GM19452 (cell line): ENCODE data around the gene PRUNE2.
"Not testable (repeated sequence)": the region's sequence is repeated elsewhere in the genome, so short reads cannot be mapped to it uniquely, and the experiment has no call there.

Source experiments
- ATAC-seq: cut with Tn5 transposase; IDR thresholded peaks from one replicate; pipeline ENCODE4 v1.9.1; 2021; ENCODE audit not compliant: unreplicated experiment

Gene PRUNE2

GRCh38 chr9:76607730-76608436 lies 298.0 kb downstream of the PRUNE2 start:
- no peak for ATAC-seq

- ATAC-seq, result peak; percentile 88
Observed at GRCh38 chr9:76605321-76605900, 300.5 kb downstream of the PRUNE2 start.

- ATAC-seq, result no peak
Observed at GRCh38 chr9:76603931-76604570, 301.9 kb downstream of the PRUNE2 start.

GRCh38 chr9:76603448-76603895 lies 302.4 kb downstream of the PRUNE2 start:
- no peak for ATAC-seq

- ATAC-seq, result no peak
Observed at GRCh38 chr9:76602199-76602598, 303.7 kb downstream of the PRUNE2 start.

GRCh38 chr9:76600007-76600615 lies 305.8 kb downstream of the PRUNE2 start:
- no peak for ATAC-seq

GRCh38 chr9:76598981-76599380 lies 306.9 kb downstream of the PRUNE2 start:
- ATAC-seq, result no peak

GRCh38 chr9:76595645-76596044 lies 310.3 kb downstream of the PRUNE2 start:
- ATAC-seq, result no peak

GRCh38 chr9:76594764-76595424 lies 311.0 kb downstream of the PRUNE2 start:
- ATAC-seq, result no peak

- ATAC-seq, result not testable (repeated sequence)
Observed at GRCh38 chr9:76593961-76594735, 311.8 kb downstream of the PRUNE2 start.

GRCh38 chr9:76592974-76593347 lies 313.0 kb downstream of the PRUNE2 start:
- no peak for ATAC-seq

- no peak for ATAC-seq
Observed at GRCh38 chr9:76592091-76592973, 313.6 kb downstream of the PRUNE2 start.

GRCh38 chr9:76591256-76591950 lies 314.5 kb downstream of the PRUNE2 start:
- no peak for ATAC-seq

- ATAC-seq, result no peak
Observed at GRCh38 chr9:76588316-76588715, 317.6 kb downstream of the PRUNE2 start.

GRCh38 chr9:76586390-76587314 lies 319.3 kb downstream of the PRUNE2 start:
- no peak for ATAC-seq

- ATAC-seq, result no peak
Observed at GRCh38 chr9:76585487-76586389, 320.2 kb downstream of the PRUNE2 start.

- ATAC-seq, result no peak
Observed at GRCh38 chr9:76583256-76583655, 322.7 kb downstream of the PRUNE2 start.
